SK-N-SH (cell line): ENCODE measurements around the gene KLK15. TPM values are rescaled to one million over a fixed set of nuclear protein-coding genes. Genes with fewer than 3 reads are reported as not detected.

Source experiments
- CTCF ChIA-PET: fragments of 300-600, 350-600 bp; formaldehyde crosslinking; extraction: SDS; loops from one replicate; lab custom pipeline; 2021; lab: Yijun Ruan, JAX
- POLR2A ChIA-PET: fragments of 350-600 bp; sonication (Branson Sonifier 250); formaldehyde crosslinking; extraction: SDS; loops from one replicate; lab custom pipeline; 2020; ENCODE audit warnings: antibody characterized with exemption, inconsistent platforms; lab: Yijun Ruan, JAX
- DNase-seq: peaks from one replicate; pipeline ENCODE4 v3.0.0; 2012
- H2AFZ ChIP-seq: fragments of 200-600 bp; sonication (generic); 2 replicates; pipeline ENCODE4 v1.8.1; 2016; ENCODE audit warnings: antibody characterized with exemption, mild to moderate bottlenecking, low read depth
- H3F3A ChIP-seq: fragments of 200-600 bp; sonication (generic); replicated peaks from 2 replicates; pipeline ENCODE3; 2016; ENCODE audit warnings: antibody characterized with exemption, mild to moderate bottlenecking; ENCODE audit not compliant: insufficient read depth
- H3K27ac ChIP-seq, 2 experiments: fragments of 200-500 bp in 1 of 2; fragments of 200-600 bp in 1 of 2; sonication (Bioruptor generic) in 1 of 2; sonication (generic), shearing (Covaris generic) in 1 of 2; 2 replicates each; pipeline versions ENCODE4 v1.5.1 to v1.6.1; 2014 to 2016; ENCODE audit warnings: low read depth in 2 of 2, inconsistent platforms in 1 of 2, low read length in 1 of 2, mild to moderate bottlenecking in 1 of 2, mixed read lengths in 1 of 2
- H3K27me3 ChIP-seq: fragments of 200-600 bp; sonication (generic), shearing (Covaris generic); 2 replicates; pipeline ENCODE4 v1.6.1; 2016; ENCODE audit warnings: mixed run types; ENCODE audit not compliant: insufficient read depth
- H3K36me3 ChIP-seq, 2 experiments: fragments of 200-500 bp in 1 of 2; fragments of 200-600 bp in 1 of 2; sonication (Bioruptor generic) in 1 of 2; sonication (generic) in 1 of 2; replicated peaks in 1 of 2; 2 replicates each; pipeline versions ENCODE3 to v1.5.1; 2014 to 2016; ENCODE audit warnings: low read length in 1 of 2, mild to moderate bottlenecking in 1 of 2; ENCODE audit not compliant: insufficient read depth in 2 of 2, control insufficient read depth in 1 of 2
- H3K4me1 ChIP-seq, 2 experiments: fragments of 200-500 bp in 1 of 2; fragments of 200-600 bp in 1 of 2; sonication (Bioruptor generic) in 1 of 2; sonication (generic), shearing (Covaris generic) in 1 of 2; 2 replicates each; pipeline versions ENCODE4 v1.5.1 to v1.6.1; 2014 to 2016; ENCODE audit warnings: low read depth in 1 of 2, low read length in 1 of 2, mixed run types in 1 of 2; ENCODE audit not compliant: insufficient read depth in 2 of 2, control insufficient read depth in 1 of 2
- H3K4me2 ChIP-seq: fragments of 200-600 bp; sonication (generic), shearing (Covaris generic); 2 replicates; pipeline ENCODE4 v1.6.1; 2017; ENCODE audit warnings: mixed run types
- H3K4me3 ChIP-seq, 2 experiments: fragments of 200-500 bp in 1 of 2; fragments of 200-600 bp in 1 of 2; sonication (Bioruptor generic) in 1 of 2; sonication (generic), shearing (Covaris generic) in 1 of 2; 2 replicates each; pipeline versions ENCODE4 v1.5.1 to v1.8.1; 2014 to 2016; ENCODE audit warnings: low read depth in 2 of 2, inconsistent platforms in 1 of 2, low read length in 1 of 2, mild to moderate bottlenecking in 1 of 2, mixed read lengths in 1 of 2, moderate library complexity in 1 of 2
- H3K79me2 ChIP-seq: fragments of 200-600 bp; sonication (generic); 2 replicates; pipeline ENCODE4 v1.8.1; 2017; ENCODE audit warnings: mild to moderate bottlenecking; ENCODE audit not compliant: insufficient read depth
- H3K9ac ChIP-seq: fragments of 200-600 bp; sonication (generic); 2 replicates; pipeline ENCODE4 v1.6.1; 2017; ENCODE audit warnings: mixed run types
- H3K9me2 ChIP-seq: fragments of 200-600 bp; sonication (generic); 2 replicates; pipeline ENCODE4 v1.6.1; 2017; ENCODE audit warnings: mixed run types
- H3K9me3 ChIP-seq: fragments of 200-600 bp; sonication (generic); 2 replicates; pipeline ENCODE4 v1.6.1; 2017; ENCODE audit warnings: mixed run types, mild to moderate bottlenecking, moderate library complexity
- H4K20me1 ChIP-seq: fragments of 200-600 bp; sonication (generic); 2 replicates; pipeline ENCODE4 v1.6.1; 2017; ENCODE audit warnings: mild to moderate bottlenecking, mixed run types; ENCODE audit not compliant: insufficient read depth
- CHD2 ChIP-seq: fragments of 150-350 bp; IDR thresholded peaks from 2 replicates; pipeline ENCODE4 v1.6.1; 2018; ENCODE audit warnings: low read length; ENCODE audit not compliant: partially characterized antibody
- ELF1 ChIP-seq: IDR thresholded peaks from 2 replicates; pipeline ENCODE4 v1.4.0; 2012
- FOXJ3 ChIP-seq: sonication (generic); formaldehyde crosslinking; IDR thresholded peaks from 2 replicates; pipeline ENCODE4 v1.5.1; 2020; ENCODE audit warnings: mild to moderate bottlenecking, missing genetic modification reagents
- GABPA ChIP-seq: IDR thresholded peaks from 2 replicates; pipeline ENCODE4 v1.4.0; 2012; ENCODE audit warnings: low read depth, mild to moderate bottlenecking
- GATA2 ChIP-seq: sonication (generic); formaldehyde crosslinking; IDR thresholded peaks from 2 replicates; pipeline ENCODE4 v1.5.0; 2020; ENCODE audit warnings: mild to moderate bottlenecking, missing genetic modification reagents
- JUND ChIP-seq: IDR thresholded peaks from 2 replicates; pipeline ENCODE4 v1.4.0; 2012
- MEF2A ChIP-seq: IDR thresholded peaks from 2 replicates; pipeline ENCODE4 v1.4.0; 2012; ENCODE audit warnings: low read depth, borderline replicate concordance
- MXI1 ChIP-seq: IDR thresholded peaks from 2 replicates; pipeline ENCODE4 v1.6.1; 2012; ENCODE audit warnings: mild to moderate bottlenecking, low read depth, low read length, improper control_type of control experiment
- RCOR1 ChIP-seq: fragments of 150-350 bp; IDR thresholded peaks from 2 replicates; pipeline ENCODE4 v1.6.1; 2017; ENCODE audit warnings: antibody characterized with exemption, low read length
- RXRA ChIP-seq: IDR thresholded peaks from 2 replicates; pipeline ENCODE4 v1.4.0; 2012; ENCODE audit warnings: low read depth, mild to moderate bottlenecking, borderline replicate concordance
- TAF1 ChIP-seq: IDR thresholded peaks from 2 replicates; pipeline ENCODE4 v1.6.1; 2012; ENCODE audit warnings: low read depth, mild to moderate bottlenecking, low read length, moderate library complexity, borderline replicate concordance
- TEAD4 ChIP-seq: IDR thresholded peaks from 2 replicates; pipeline ENCODE4 v1.4.0; 2012; ENCODE audit warnings: mild to moderate bottlenecking, borderline replicate concordance; ENCODE audit not compliant: insufficient read depth
- YY1 ChIP-seq: IDR thresholded peaks from 2 replicates; pipeline ENCODE4 v1.4.0; 2012; ENCODE audit warnings: low read depth, mild to moderate bottlenecking
- WGBS: methylation state at CpG from one replicate; pipeline ENCODE4 v1.1.6; 2017; ENCODE audit warnings: low lambda C conversion rate; 5-methylcytosine and 5-hydroxymethylcytosine counted together
- polyA plus RNA-seq, 3 experiments: library from polyadenylated mRNA; depleted of rRNA; stranded (reverse); fragments of >200 nt; gene quantifications; 2 replicates each; pipeline ENCODE4 v1.2.3, GENCODE V29; 2012
- TF ChIP-seq, protein P1 (sequence below): IDR thresholded peaks from 2 replicates; pipeline ENCODE4 v1.4.0; 2012; ENCODE audit warnings: low read depth
- TF ChIP-seq, protein P2 (sequence below): IDR thresholded peaks from 2 replicates; pipeline ENCODE4 v1.4.0; 2012; ENCODE audit warnings: low read depth, borderline replicate concordance
- TF ChIP-seq, protein P3 (sequence below): IDR thresholded peaks from 2 replicates; pipeline ENCODE4 v1.6.1; 2012; ENCODE audit warnings: mild to moderate bottlenecking, low read depth, low read length, moderate library complexity
- TF ChIP-seq, protein P4 (sequence below): fragments of 150-350 bp; IDR thresholded peaks from 2 replicates; pipeline ENCODE4 v1.6.1; 2017; ENCODE audit warnings: antibody characterized with exemption, low read length, low read depth, borderline replicate concordance

KLK15 gene
- polyA plus RNA-seq, 1 of the 3 experiments (the other 2 are of a cell fraction) = not detected

DNA sequence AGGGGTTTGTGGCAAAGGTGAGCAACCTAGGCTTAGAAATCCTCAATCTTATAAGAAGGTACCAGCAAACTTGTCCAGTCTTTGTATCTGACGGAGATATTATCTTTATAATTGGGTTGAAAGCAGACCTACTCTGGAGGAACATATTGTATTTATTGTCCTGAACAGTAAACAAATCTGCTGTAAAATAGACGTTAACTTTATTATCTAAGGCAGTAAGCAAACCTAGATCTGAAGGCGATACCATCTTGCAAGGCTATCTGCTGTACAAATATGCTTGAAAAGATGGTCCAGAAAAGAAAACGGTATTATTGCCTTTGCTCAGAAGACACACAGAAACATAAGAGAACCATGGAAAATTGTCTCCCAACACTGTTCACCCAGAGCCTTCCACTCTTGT, 36.1 kb upstream of the KLK15 start:
- no peaks in the 10 kb centered on the region for H3K9me3 ChIP-seq
- DNase-seq = no peak
- no peaks in the 10 kb centered on the region for H3K36me3 ChIP-seq
- TF ChIP-seq GABPA (no peak), YY1 (no peak), TAF1 (no peak)
- TF ChIP-seq, protein P1, sequence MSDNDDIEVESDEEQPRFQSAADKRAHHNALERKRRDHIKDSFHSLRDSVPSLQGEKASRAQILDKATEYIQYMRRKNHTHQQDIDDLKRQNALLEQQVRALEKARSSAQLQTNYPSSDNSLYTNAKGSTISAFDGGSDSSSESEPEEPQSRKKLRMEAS = no peak
- no peaks in the 10 kb centered on the region for H3F3A ChIP-seq
- H3K79me2 ChIP-seq = no peaks in the 10 kb centered on the region
- CTCF ChIA-PET = interaction anchor here (1.1 kb wide), 1 partner anchor 20 kb away, joined by 3 read pairs; no protein-coding TSS in a partner anchor
- no peak overlapping the region for H2AFZ ChIP-seq
- no peak overlapping the region for H3K27ac ChIP-seq
- peaks cover 0 to 2% of the 10 kb centered on the region in 2 experiments; a peak in 1 of 4 replicates for H3K4me1 ChIP-seq
- no peaks in the 10 kb centered on the region for H3K9me2 ChIP-seq
- no peak overlapping the region for H3K9ac ChIP-seq
- no peak overlapping the region for H3K4me2 ChIP-seq
- WGBS = 29% methylated on average over 4 of the region's 4 CpGs
- H4K20me1 ChIP-seq = no peaks in the 10 kb centered on the region
- POLR2A ChIA-PET = no interaction called here
- H3K27me3 ChIP-seq = peaks cover 46% of the 10 kb centered on the region
- H3K4me3 ChIP-seq = no peak overlapping the region

DNA sequence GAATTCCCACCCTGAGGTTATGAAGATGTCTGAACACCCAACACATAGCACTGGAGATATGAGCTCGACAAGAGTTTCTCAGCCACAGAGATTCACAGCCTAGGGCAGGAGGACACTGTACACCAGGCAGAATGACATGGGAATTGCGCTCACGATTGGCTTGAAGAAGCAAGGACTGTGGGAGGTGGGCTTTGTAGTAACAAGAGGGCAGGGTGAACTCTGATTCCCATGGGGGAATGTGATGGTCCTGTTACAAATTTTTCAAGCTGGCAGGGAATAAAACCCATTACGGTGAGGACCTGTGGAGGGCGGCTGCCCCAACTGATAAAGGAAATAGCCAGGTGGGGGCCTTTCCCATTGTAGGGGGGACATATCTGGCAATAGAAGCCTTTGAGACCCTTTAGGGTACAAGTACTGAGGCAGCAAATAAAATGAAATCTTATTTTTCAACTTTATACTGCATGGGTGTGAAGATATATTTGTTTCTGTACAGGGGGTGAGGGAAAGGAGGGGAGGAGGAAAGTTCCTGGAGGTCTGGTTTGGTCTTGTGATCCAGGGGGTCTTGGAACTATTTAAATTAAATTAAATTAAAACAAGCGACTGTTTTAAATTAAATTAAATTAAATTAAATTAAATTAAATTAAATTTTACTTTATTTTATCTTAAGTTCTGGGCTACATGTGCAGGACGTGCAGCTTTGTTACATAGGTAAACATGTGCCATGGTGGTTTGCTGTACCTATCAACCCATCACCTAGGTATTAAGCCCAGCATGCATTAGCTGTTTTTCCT, 28.3 kb upstream of the KLK15 start:
- Histone ChIP-seq H3K9me2 (no peaks in the 10 kb centered on the region), H3F3A (no peaks in the 10 kb centered on the region), H3K27ac (no peak overlapping the region), H3K79me2 (no peaks in the 10 kb centered on the region), H3K9me3 (no peaks in the 10 kb centered on the region), H2AFZ (no peak overlapping the region), H3K27me3 (peaks cover 40% of the 10 kb centered on the region; the same call in 1 of the 2 replicates), H3K36me3 (no peaks in the 10 kb centered on the region), H4K20me1 (no peaks in the 10 kb centered on the region), H3K4me1 (no peaks in the 10 kb centered on the region), H3K4me3 (no peak overlapping the region), H3K9ac (no peak overlapping the region), H3K4me2 (no peak overlapping the region)
- WGBS = 18% methylated on average over 7 of the region's 7 CpGs
- no peak for TF ChIP-seq MXI1
- TF ChIP-seq, protein P2, sequence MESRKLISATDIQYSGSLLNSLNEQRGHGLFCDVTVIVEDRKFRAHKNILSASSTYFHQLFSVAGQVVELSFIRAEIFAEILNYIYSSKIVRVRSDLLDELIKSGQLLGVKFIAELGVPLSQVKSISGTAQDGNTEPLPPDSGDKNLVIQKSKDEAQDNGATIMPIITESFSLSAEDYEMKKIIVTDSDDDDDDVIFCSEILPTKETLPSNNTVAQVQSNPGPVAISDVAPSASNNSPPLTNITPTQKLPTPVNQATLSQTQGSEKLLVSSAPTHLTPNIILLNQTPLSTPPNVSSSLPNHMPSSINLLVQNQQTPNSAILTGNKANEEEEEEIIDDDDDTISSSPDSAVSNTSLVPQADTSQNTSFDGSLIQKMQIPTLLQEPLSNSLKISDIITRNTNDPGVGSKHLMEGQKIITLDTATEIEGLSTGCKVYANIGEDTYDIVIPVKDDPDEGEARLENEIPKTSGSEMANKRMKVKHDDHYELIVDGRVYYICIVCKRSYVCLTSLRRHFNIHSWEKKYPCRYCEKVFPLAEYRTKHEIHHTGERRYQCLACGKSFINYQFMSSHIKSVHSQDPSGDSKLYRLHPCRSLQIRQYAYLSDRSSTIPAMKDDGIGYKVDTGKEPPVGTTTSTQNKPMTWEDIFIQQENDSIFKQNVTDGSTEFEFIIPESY = no peak
- TF ChIP-seq ELF1 = no peak
- TF ChIP-seq GATA2 (CRISPR knock-in tag) = no peak
- TF ChIP-seq JUND = no peak
- TF ChIP-seq, protein P3, sequence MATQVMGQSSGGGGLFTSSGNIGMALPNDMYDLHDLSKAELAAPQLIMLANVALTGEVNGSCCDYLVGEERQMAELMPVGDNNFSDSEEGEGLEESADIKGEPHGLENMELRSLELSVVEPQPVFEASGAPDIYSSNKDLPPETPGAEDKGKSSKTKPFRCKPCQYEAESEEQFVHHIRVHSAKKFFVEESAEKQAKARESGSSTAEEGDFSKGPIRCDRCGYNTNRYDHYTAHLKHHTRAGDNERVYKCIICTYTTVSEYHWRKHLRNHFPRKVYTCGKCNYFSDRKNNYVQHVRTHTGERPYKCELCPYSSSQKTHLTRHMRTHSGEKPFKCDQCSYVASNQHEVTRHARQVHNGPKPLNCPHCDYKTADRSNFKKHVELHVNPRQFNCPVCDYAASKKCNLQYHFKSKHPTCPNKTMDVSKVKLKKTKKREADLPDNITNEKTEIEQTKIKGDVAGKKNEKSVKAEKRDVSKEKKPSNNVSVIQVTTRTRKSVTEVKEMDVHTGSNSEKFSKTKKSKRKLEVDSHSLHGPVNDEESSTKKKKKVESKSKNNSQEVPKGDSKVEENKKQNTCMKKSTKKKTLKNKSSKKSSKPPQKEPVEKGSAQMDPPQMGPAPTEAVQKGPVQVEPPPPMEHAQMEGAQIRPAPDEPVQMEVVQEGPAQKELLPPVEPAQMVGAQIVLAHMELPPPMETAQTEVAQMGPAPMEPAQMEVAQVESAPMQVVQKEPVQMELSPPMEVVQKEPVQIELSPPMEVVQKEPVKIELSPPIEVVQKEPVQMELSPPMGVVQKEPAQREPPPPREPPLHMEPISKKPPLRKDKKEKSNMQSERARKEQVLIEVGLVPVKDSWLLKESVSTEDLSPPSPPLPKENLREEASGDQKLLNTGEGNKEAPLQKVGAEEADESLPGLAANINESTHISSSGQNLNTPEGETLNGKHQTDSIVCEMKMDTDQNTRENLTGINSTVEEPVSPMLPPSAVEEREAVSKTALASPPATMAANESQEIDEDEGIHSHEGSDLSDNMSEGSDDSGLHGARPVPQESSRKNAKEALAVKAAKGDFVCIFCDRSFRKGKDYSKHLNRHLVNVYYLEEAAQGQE = no peak
- TF ChIP-seq RXRA = no peak
- no peak for TF ChIP-seq FOXJ3
- TF ChIP-seq, protein P1 = no peak
- TF ChIP-seq TEAD4 = no peak
- no peak for TF ChIP-seq MEF2A
- TF ChIP-seq, protein P4, sequence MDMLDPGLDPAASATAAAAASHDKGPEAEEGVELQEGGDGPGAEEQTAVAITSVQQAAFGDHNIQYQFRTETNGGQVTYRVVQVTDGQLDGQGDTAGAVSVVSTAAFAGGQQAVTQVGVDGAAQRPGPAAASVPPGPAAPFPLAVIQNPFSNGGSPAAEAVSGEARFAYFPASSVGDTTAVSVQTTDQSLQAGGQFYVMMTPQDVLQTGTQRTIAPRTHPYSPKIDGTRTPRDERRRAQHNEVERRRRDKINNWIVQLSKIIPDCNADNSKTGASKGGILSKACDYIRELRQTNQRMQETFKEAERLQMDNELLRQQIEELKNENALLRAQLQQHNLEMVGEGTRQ = no peak
- no peak for TF ChIP-seq CHD2
- no peak for TF ChIP-seq RCOR1
- POLR2A ChIA-PET = no interaction called here
- DNase-seq = no peak
- CTCF ChIA-PET = no interaction called here
